Endothelial cell of umbilical vein (primary cell): ENCODE data around the gene CEP164. TPM values are rescaled to one million over a fixed set of nuclear protein-coding genes. Genes with fewer than 3 reads are reported as not detected.
A peak's percentile ranks its signal among the peaks of the same experiment; 100 is the strongest.

Source experiments
- BruUV-seq: library from RNA; stranded (reverse); fragments of 400-500 nt; replicated peaks from 2 replicates; lab custom pipeline; 2021; lab: Mats Ljungman, UMichigan
- CTCF ChIA-PET: fragments of 300-600, 350-600 bp; sonication (Branson Sonifier 250); formaldehyde crosslinking; loops from one replicate; lab custom pipeline; 2021; ENCODE audit warnings: antibody characterized with exemption, inconsistent platforms; lab: Charles Lee
- POLR2A ChIA-PET: fragments of 300-600, 350-600 bp; sonication (Branson Sonifier 250); formaldehyde crosslinking; loops from one replicate; lab custom pipeline; 2021; ENCODE audit warnings: antibody characterized with exemption, inconsistent platforms; lab: Charles Lee
- DNase-seq: peaks from one replicate; pipeline ENCODE4 v3.0.0-alpha.2; 2011; ENCODE audit warnings: low read depth, low spot score
- FAIRE-seq: peaks from 2 replicates; lab custom pipeline; 2011; peaks lifted over from hg19 to GRCh38; lab: Jason Lieb, UNC
- H2AFZ ChIP-seq: 2 replicates; pipeline ENCODE4 v1.6.0; 2012; ENCODE audit warnings: low read depth, low read length, control low read depth, inconsistent platforms
- H3K27ac ChIP-seq: 2 replicates; pipeline ENCODE4 v1.5.1; 2011; ENCODE audit warnings: low read depth, mild to moderate bottlenecking, control low read depth, low read length, moderate library complexity; ENCODE audit not compliant: insufficient read depth
- H3K27me3 ChIP-seq, 2 experiments: 2 replicates each; pipeline versions ENCODE4 v1.6.0 to v1.6.1; 2011; ENCODE audit warnings: low read length in 2 of 2, mixed read lengths in 1 of 2; ENCODE audit not compliant: control insufficient read depth in 2 of 2, insufficient read depth in 2 of 2
- H3K36me3 ChIP-seq, 2 experiments: 2 replicates in 1 of 2; 3 replicates in 1 of 2; pipeline ENCODE4 v1.5.1; 2011; ENCODE audit warnings: low read length in 2 of 2, mild to moderate bottlenecking in 1 of 2, moderate library complexity in 1 of 2; ENCODE audit not compliant: control insufficient read depth in 2 of 2, insufficient read depth in 2 of 2; ENCODE audit errors: extremely low read depth in 1 of 2
- H3K4me1 ChIP-seq: 3 replicates; pipeline ENCODE4 v1.5.1; 2011; ENCODE audit warnings: mild to moderate bottlenecking, low read length; ENCODE audit not compliant: control insufficient read depth, insufficient read depth; ENCODE audit errors: extremely low read depth
- H3K4me2 ChIP-seq: 2 replicates; pipeline ENCODE4 v1.6.1; 2011; ENCODE audit warnings: low read length, control low read depth, mixed read lengths; ENCODE audit not compliant: insufficient read depth
- H3K4me3 ChIP-seq, 3 experiments: fragments of 200-600 bp in 1 of 3; sonication (generic), shearing (Covaris generic) in 1 of 3; replicated peaks in 1 of 3; 2 replicates each; pipeline ENCODE4 v1.5.1; 2011 to 2016; ENCODE audit warnings: control low read depth in 3 of 3, low read length in 3 of 3, mild to moderate bottlenecking in 2 of 3, inconsistent platforms in 1 of 3, low read depth in 1 of 3, moderate library complexity in 1 of 3; ENCODE audit not compliant: insufficient read depth in 1 of 3
- H3K79me2 ChIP-seq: 2 replicates; pipeline ENCODE4 v1.6.0; 2012; ENCODE audit warnings: low read length, inconsistent platforms; ENCODE audit not compliant: control insufficient read depth, insufficient read depth
- H3K9ac ChIP-seq: replicated peaks from 2 replicates; pipeline ENCODE3; 2011; ENCODE audit warnings: low read length, control low read depth; ENCODE audit not compliant: insufficient read depth; ENCODE audit errors: extremely low read depth
- H3K9me1 ChIP-seq: replicated peaks from 3 replicates; pipeline ENCODE4 v1.6.0; 2011; ENCODE audit warnings: mild to moderate bottlenecking, low read length; ENCODE audit not compliant: control insufficient read depth, insufficient read depth; ENCODE audit errors: extremely low read depth
- H3K9me3 ChIP-seq: replicated peaks from 2 replicates; pipeline ENCODE4 v1.5.1; 2012; ENCODE audit warnings: low read length, inconsistent platforms; ENCODE audit not compliant: control insufficient read depth, insufficient read depth
- H4K20me1 ChIP-seq: replicated peaks from 2 replicates; pipeline ENCODE3; 2011; ENCODE audit warnings: mild to moderate bottlenecking, low read length; ENCODE audit not compliant: control insufficient read depth, insufficient read depth; ENCODE audit errors: extremely low read depth
- EZH2 ChIP-seq: IDR thresholded peaks from 2 replicates; pipeline ENCODE4 v1.6.1; 2012; ENCODE audit warnings: borderline replicate concordance, low read depth, mild to moderate bottlenecking, moderate library complexity, low read length, inconsistent platforms; ENCODE audit not compliant: severe bottlenecking
- FOS ChIP-seq: IDR thresholded peaks from 2 replicates; pipeline ENCODE4 v1.6.1; 2011; ENCODE audit warnings: mild to moderate bottlenecking, low read length, moderate library complexity, borderline replicate concordance; ENCODE audit not compliant: insufficient read depth
- GATA2 ChIP-seq: IDR thresholded peaks from 2 replicates; pipeline ENCODE4 v1.7.0; 2011; ENCODE audit warnings: low read depth, mild to moderate bottlenecking, moderate library complexity, mixed read lengths, low read length; ENCODE audit not compliant: insufficient read length, insufficient read depth
- JUN ChIP-seq: IDR thresholded peaks from 2 replicates; pipeline ENCODE4 v1.6.1; 2011; ENCODE audit warnings: borderline replicate concordance, low read depth; ENCODE audit not compliant: insufficient read length, insufficient read depth
- MYC ChIP-seq: IDR thresholded peaks from one replicate; pipeline ENCODE4 v1.6.1; 2011; ENCODE audit warnings: mild to moderate bottlenecking, low read depth, low read length
- POLR2A ChIP-seq: IDR thresholded peaks from 2 replicates; pipeline ENCODE4 v1.6.1; 2012; ENCODE audit warnings: low read depth, mild to moderate bottlenecking, control low read depth, low read length
- POLR2AphosphoS5 ChIP-seq: IDR thresholded peaks from 2 replicates; pipeline ENCODE4 v1.6.1; 2012; ENCODE audit warnings: low read depth, mild to moderate bottlenecking, control low read depth, low read length, moderate library complexity; ENCODE audit not compliant: insufficient read depth
- dilution Hi-C: fragments of 300-500 bp; cut with MboI; formaldehyde crosslinking; loops from one replicate; pipeline ENCODE4 v1.15.0; 2019; ENCODE audit warnings: low sequenced_read_pairs; ENCODE audit not compliant: extremely low pct_ligation_motif_present
- intact Hi-C: fragments of 100-400 bp; cut with micrococcal nuclease; formaldehyde crosslinking; loops from one replicate; pipeline ENCODE4 v1.10.0; 2022
- polyA plus RNA-seq, 4 experiments: library from polyadenylated mRNA; depleted of rRNA in 3 of 4; stranded (reverse) in 3 of 4; unstranded in 1 of 4; fragments of >200 nt; gene quantifications; 2 replicates each; pipeline versions ENCODE4 v1.2.1 to v1.2.3, GENCODE V29; 2011 to 2012; ENCODE audit warnings: missing spikeins in 1 of 4
- total RNA-seq: library from RNA; stranded (reverse); gene quantifications from 2 replicates; pipeline ENCODE4 v1.2.3, GENCODE V29; 2021
- TF ChIP-seq, protein P1 (sequence below), 2 donors: IDR thresholded peaks; 1 replicate in 1 of 2; 2 replicates in 1 of 2; pipeline ENCODE4 v1.5.1; 2011; ENCODE audit warnings: low read length in 2 of 2, mild to moderate bottlenecking in 2 of 2, moderate library complexity in 2 of 2, control low read depth in 1 of 2, inconsistent platforms in 1 of 2, low read depth in 1 of 2; ENCODE audit not compliant: insufficient read depth in 1 of 2; ENCODE audit errors: extremely low read depth in 1 of 2
- TF ChIP-seq, protein P2 (sequence below): IDR thresholded peaks from 2 replicates; pipeline ENCODE4 v1.6.1; 2011; ENCODE audit not compliant: insufficient read depth, insufficient read length

Gene CEP164
- total and polyA plus RNA-seq, 2 donors (not counting 3 experiments of a cell fraction or from before 2014, with no cell fraction given), result 22.7 to 48.4 TPM

DNA sequence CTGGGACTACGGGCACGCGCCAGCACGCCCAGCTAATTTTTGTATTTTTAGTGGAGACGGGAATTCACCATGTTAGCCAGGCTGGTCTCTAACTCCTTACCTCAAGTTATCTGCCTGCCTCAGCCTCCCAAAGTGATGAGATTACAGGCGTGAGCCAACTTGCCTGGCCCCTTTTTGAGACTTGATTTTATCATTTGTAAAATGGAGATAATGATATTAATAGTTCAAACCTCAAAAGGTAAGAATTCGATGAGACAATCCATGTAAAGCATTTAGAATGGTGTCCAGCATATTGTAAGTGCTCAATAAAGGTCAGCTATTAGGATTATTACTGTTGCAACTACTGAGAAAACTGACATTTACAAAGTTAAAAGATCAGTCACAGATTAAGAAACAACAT is 8.9 kb upstream of the CEP164 start:
- ChIA-PET POLR2A (interaction anchor here (0.6 kb wide), 1 partner anchor 24 kb away, joined by 3 read pairs; no protein-coding TSS in a partner anchor), CTCF (interaction anchor here (0.6 to 1.9 kb wide), 4 partner anchors 9 to 107 kb away, joined by 3 to 8 read pairs (median 4); partner anchors contain the start of genes CEP164, PCSK7 and RNF214)
- H3K4me2 ChIP-seq, result no peak overlapping the region
- BruUV-seq, result no TSS peak
- H3K79me2 ChIP-seq, result peaks cover 11% of the 10 kb centered on the region
- FAIRE-seq, result no peak
- no peaks in the 10 kb centered on the region for H3K9me1 ChIP-seq
- no peak overlapping the region for H3K9ac ChIP-seq
- H4K20me1 ChIP-seq, result no peaks in the 10 kb centered on the region
- H3K27ac ChIP-seq, result no peak overlapping the region
- no peak overlapping the region for H3K4me3 ChIP-seq
- H3K9me3 ChIP-seq, result no peaks in the 10 kb centered on the region
- no peaks in the 10 kb centered on the region for H3K36me3 ChIP-seq
- H2AFZ ChIP-seq, result peak overlapping the region; percentile 13
- intact Hi-C loops (loop anchor here (5.0 kb wide), 1 partner anchor 141 kb away; the partner anchor contains the start of gene SIDT2), dilution Hi-C loops (no loop called here)
- no peaks in the 10 kb centered on the region for H3K27me3 ChIP-seq
- TF ChIP-seq, protein P1, sequence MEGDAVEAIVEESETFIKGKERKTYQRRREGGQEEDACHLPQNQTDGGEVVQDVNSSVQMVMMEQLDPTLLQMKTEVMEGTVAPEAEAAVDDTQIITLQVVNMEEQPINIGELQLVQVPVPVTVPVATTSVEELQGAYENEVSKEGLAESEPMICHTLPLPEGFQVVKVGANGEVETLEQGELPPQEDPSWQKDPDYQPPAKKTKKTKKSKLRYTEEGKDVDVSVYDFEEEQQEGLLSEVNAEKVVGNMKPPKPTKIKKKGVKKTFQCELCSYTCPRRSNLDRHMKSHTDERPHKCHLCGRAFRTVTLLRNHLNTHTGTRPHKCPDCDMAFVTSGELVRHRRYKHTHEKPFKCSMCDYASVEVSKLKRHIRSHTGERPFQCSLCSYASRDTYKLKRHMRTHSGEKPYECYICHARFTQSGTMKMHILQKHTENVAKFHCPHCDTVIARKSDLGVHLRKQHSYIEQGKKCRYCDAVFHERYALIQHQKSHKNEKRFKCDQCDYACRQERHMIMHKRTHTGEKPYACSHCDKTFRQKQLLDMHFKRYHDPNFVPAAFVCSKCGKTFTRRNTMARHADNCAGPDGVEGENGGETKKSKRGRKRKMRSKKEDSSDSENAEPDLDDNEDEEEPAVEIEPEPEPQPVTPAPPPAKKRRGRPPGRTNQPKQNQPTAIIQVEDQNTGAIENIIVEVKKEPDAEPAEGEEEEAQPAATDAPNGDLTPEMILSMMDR (IDR thresholded peaks at IDR 0.05; ENCODE audit: extremely low read depth in 1 of 2, insufficient read depth in 1 of 2, low read depth in 1 of 2, low read length in 2 of 2), result no peak
- TF ChIP-seq POLR2AphosphoS5 (no peak), EZH2 (no peak), POLR2A (no peak), FOS (no peak), JUN (no peak), GATA2 (no peak), MYC (no peak)
- TF ChIP-seq, protein P2, sequence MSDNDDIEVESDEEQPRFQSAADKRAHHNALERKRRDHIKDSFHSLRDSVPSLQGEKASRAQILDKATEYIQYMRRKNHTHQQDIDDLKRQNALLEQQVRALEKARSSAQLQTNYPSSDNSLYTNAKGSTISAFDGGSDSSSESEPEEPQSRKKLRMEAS, result no peak
- peaks cover 14% of the 10 kb centered on the region for H3K4me1 ChIP-seq
- no peak for DNase-seq
